ENCODE data around the gene ANO4.
"Not testable (repeated sequence)": the region's sequence is repeated elsewhere in the genome, so short reads cannot be mapped to it uniquely, and the experiment has no call there.

ANO4 gene

GRCh38 chr12:100877776-100878175 is 83.2 kb downstream of the ANO4 start:
- no peak for DNase-seq

- DNase-seq, result no peak
Measured at GRCh38 chr12:100895192-100895591, 100.6 kb downstream of the ANO4 start.

- DNase-seq, result no peak
Measured at GRCh38 chr12:100896192-100896591, 101.6 kb downstream of the ANO4 start.

DNA sequence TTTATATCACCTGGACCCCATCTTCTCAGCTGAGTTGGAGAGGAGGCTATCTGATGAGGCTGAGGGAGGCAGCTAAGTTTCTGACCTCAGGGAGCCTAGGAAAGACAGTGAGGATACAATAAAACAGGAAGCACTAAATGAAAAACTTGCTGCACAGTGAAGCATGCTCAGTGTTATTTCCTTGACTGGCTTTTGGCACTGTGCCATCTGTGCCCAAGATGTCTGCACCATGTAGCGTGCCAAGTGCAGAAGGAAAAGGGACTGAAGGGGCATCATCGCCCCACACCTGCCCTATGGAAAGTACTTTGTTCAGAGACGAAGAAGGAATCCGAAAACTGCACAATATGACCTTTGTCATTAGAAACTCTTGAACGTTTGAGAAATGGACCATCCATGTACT is 102.7 kb downstream of the ANO4 start:
- DNase-seq, result no peak

DNA sequence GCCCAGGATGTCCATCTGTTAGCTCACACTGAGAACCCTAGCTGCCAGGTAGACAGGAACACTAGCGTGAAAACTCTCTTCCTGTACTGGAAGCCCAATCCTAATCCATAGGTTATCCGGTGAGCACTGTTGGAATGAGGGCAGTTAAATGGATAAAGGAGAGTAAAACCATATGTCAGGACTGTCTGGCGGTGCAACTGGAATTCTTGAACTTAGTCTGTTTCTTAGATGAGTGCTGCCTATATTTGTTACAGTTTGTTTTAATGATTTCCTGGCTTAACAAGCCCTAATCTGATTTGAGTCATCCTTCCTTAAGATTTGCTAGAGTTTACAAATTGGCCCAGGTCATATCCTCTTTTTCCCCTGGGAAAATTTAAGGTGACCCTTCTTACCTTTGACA is 104.7 kb downstream of the ANO4 start:
- DNase-seq, result no peak

DNA sequence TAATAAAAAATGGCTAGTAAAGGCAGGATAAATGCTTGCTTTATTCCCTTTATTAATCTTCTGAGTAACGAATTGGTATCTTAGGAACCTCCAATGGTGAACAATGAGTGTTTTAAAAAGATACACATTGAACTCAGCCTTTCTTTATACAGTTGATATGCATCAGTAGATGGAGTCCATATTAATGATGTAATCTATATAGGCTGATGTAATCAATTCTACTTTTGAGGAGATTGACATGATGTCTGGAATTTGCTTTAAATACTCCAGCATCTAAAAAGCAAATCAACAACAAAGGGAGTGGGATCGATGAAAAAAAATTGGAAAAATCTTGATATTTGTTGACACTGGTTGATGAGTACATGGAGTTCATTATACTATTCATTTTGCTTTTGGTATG is 106.2 kb downstream of the ANO4 start:
- DNase-seq, result no peak

DNA sequence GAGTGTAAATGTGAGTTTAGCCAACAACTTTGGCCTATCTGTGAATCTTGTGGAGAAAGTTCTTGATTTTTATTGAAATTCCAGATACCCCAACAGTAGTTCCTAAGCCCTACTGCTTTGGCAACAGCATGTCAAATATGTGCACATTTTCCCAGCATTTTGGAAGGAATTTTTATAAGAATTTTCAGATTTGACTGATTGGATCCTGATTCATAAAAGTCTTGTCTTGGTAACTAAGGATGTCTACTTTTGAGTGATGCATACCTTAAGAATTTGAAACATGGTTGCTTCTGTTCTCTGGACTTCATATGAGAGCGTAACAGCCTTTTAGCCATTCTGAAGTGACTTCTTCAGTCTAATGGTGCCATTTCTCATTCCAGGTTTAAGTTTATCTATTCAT is 106.7 kb downstream of the ANO4 start:
- no peak for DNase-seq

DNA sequence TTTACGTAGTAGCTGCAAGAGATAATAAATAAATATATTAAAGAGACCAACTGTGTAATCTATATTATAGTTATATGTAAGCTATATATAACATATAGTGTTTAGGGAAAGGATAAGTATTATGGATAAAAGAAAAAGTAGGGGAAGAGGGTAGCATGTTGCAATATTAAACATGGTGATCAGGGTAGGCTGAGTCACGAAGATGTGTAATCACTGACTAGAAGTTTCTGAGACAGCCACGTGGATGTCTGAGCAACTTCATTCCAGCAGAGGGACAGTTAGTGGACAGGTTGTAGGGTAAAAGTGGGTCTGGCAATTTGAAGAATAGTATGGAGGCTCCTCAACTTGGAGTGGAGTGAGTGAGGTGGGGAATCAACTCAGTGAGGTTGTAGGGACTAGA is 109.7 kb downstream of the ANO4 start:
- DNase-seq, result no peak

DNA sequence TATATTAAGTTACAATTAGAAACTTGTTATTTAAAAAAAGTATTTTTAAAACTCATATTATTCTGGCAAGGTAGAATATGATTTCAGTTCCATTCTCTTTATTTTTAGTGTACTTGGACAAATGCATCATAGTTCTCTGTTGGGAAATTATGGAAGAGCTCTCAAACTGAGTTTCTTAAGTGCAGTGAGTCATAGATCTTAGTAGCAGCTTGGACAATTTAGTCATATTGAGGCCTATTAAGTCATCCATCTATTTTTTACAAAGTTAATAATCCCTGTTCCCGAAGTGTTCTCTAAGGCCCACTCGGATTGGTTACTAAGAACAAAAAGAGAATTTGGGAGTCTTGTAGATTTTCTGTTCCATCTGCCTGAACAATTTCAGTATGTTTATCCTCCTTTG is 113.9 kb downstream of the ANO4 start:
- DNase-seq, result no peak

DNA sequence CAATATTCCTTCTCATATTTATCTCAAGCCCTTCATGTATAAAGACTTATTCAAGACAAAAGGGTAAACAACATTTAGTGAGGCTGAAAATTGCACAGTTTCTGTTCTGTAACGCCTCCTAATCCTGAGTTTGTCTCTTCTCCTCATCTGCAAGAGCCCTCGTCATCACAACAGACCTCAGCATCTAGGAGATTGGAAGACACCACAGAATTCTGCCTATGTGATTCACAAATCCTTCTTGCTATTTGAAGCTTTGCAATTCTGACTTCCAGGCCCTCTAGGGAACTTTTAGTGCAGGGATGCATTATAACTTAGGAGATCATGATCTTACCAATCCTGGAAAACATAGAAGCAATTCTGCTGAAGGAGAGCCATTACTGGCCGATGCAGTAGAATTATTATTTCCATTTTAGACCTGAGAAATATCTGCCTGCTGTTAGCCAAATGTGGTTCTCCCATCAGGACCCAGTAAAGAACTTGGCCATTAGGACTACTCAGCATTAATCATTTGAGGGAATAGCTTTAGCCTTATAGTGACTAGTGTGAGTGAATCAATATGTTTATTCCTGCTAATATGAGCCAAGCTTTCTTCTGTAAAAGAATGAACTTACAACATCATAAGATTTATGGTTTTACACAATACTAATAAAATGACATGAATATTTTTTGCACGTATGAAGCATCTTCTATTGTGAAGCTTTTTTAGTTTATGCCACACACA is 119.5 kb downstream of the ANO4 start:
- no peak for DNase-seq

- no peak for DNase-seq
Measured at GRCh38 chr12:100919116-100919515, 124.5 kb downstream of the ANO4 start.

GRCh38 chr12:100920493-100920892 is 125.9 kb downstream of the ANO4 start:
- DNase-seq, result no peak

GRCh38 chr12:100926669-100927248 is 132.2 kb downstream of the ANO4 start:
- no peak for DNase-seq

GRCh38 chr12:100927826-100928225 is 133.2 kb downstream of the ANO4 start:
- no peak for DNase-seq

DNA sequence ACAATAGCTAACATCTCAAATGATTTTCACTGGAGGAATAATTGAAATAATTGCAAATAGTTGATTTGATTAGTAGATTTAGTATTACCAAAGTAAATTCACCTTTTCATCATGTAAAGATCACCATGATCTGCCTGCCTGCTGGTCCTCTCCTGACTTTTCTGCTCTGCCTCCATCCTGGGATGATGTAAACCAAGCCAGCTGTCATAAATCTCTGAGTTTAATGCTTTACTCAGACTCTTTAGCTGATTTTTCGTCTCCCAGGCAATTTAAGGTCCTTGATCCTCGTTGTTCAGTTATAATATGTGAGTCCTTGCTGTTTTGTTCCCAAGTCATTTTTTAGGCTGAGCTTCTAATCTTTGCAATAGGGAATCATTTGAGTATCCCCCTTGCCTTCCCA is 138.0 kb downstream of the ANO4 start:
- no peak for DNase-seq

- DNase-seq, result not testable (repeated sequence)
Measured at GRCh38 chr12:100933531-100933930, 139.0 kb downstream of the ANO4 start.

DNA sequence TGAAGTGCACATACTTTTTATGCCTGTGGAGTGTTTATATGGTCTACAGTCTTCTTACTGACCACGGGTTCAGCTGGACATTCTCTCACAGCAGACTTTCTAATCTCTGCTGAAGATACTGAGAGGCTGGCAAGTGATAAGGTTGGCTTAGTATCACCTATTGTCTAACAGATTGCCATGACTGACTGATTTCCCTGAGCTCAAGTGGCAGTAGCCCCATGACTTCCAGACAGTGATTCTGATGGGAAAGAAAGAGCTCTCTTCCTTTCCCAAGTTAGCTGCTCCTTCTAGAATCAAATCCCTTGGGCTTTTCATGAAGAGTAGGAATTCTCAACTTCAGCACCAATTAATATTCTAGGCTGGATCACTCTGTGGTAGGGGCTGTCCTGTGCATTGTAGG is 141.4 kb downstream of the ANO4 start:
- no peak for DNase-seq

GRCh38 chr12:100936661-100937060 is 142.1 kb downstream of the ANO4 start:
- no peak for DNase-seq

- DNase-seq, result no peak
Measured at GRCh38 chr12:100940503-100940902, 145.9 kb downstream of the ANO4 start.

GRCh38 chr12:100942984-100943749 is 148.6 kb downstream of the ANO4 start:
- no peak for DNase-seq

DNA sequence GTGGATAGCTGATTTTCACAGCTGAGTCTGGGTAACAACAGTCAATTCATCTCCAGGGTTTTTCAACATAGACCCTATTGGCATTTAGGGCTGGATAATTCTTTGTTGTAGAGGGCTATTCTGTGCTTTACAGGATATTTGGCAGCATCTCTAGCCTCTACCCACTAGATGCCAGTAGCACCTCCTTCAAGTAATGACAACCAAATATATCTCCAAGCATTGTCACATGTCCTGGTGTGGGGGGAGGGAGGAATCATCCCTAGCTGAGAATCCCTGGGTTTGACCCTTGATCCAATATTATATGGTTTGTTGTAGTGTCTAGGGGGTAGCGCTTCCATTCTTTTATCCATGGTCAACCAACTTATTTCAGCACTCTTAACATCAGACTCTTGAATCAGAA is 157.2 kb downstream of the ANO4 start:
- no peak for DNase-seq

GRCh38 chr12:100953217-100953616 is 158.6 kb downstream of the ANO4 start:
- no peak for DNase-seq

GRCh38 chr12:100953677-100954076 is 159.1 kb downstream of the ANO4 start:
- DNase-seq, result no peak

- no peak for DNase-seq
Measured at GRCh38 chr12:100954118-100954517, 159.5 kb downstream of the ANO4 start.
